Liver (tissue), 3 donors: ENCODE measurements around the gene INO80B.

Experiments
- EGR1 ChIP-seq, 2 donors: IDR thresholded peaks; 2 replicates each; pipeline ENCODE4 v1.6.1; 2016 to 2018; ENCODE audit warnings: antibody characterized with exemption in 2 of 2, low read depth in 2 of 2
- FOXA1 ChIP-seq: IDR thresholded peaks from 2 replicates; pipeline ENCODE4 v1.6.1; 2016; ENCODE audit warnings: antibody characterized with exemption
- GABPA ChIP-seq, 2 donors: IDR thresholded peaks in 1 of 2; conservative IDR thresholded peaks in 1 of 2; 2 replicates each; pipeline ENCODE4 v1.6.1; 2016; ENCODE audit warnings: antibody characterized with exemption in 2 of 2, mild to moderate bottlenecking in 1 of 2, moderate library complexity in 1 of 2
- JUND ChIP-seq, 2 donors: IDR thresholded peaks; 2 replicates each; pipeline ENCODE4 v1.6.1; 2016; ENCODE audit warnings: antibody characterized with exemption in 2 of 2
- RAD21 ChIP-seq, 2 donors: IDR thresholded peaks; 2 replicates each; pipeline ENCODE4 v1.6.1; 2016; ENCODE audit warnings: antibody characterized with exemption in 2 of 2, mild to moderate bottlenecking in 2 of 2
- RXRA ChIP-seq, 2 donors: IDR thresholded peaks; 2 replicates each; pipeline ENCODE4 v1.6.1; 2017 to 2018; ENCODE audit warnings: antibody characterized with exemption in 2 of 2, mild to moderate bottlenecking in 1 of 2
- SP1 ChIP-seq: IDR thresholded peaks from 2 replicates; pipeline ENCODE4 v1.6.1; 2018; ENCODE audit warnings: antibody characterized with exemption, mild to moderate bottlenecking
- TAF1 ChIP-seq: conservative IDR thresholded peaks from 2 replicates; pipeline ENCODE4 v1.6.1; 2016; ENCODE audit warnings: antibody characterized with exemption, mild to moderate bottlenecking
- YY1 ChIP-seq: IDR thresholded peaks from 2 replicates; pipeline ENCODE4 v1.6.1; 2016; ENCODE audit warnings: antibody characterized with exemption, mild to moderate bottlenecking
- TF ChIP-seq, protein P1 (sequence below): fragments of 150-350 bp; IDR thresholded peaks from 2 replicates; pipeline ENCODE4 v1.5.1; 2017; ENCODE audit warnings: improper control_type of control experiment, low read depth, low read length; ENCODE audit not compliant: missing input control
- TF ChIP-seq, protein P2 (sequence below): IDR thresholded peaks from 2 replicates; pipeline ENCODE4 v1.6.1; 2016; ENCODE audit warnings: antibody characterized with exemption, mild to moderate bottlenecking
- TF ChIP-seq, protein P3 (sequence below): IDR thresholded peaks from 2 replicates; pipeline ENCODE4 v1.6.1; 2016; ENCODE audit warnings: antibody characterized with exemption
- donor health status: healthy.
- donor health status: healthy.

DNA sequence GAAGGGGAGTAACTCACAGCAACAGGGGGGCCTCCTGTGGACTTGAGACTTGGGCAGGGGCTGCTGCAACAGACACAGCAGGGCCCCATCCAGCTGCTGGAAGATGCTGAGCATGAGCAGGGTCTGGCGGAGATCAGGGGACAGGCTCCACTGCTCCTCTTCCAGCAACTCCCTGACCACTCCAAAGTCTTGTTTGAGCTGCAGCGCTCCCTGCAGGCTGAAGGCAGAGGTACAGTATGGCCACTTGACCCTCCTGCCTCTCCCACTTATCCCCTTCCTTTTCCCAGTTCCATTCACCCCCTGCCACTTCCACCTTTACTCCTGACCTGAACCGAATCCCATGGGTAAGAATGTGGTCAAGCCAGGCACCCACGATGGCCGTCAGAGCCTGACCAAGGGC lies 20.0 kb downstream of the INO80B start:
- TF ChIP-seq, protein P1, sequence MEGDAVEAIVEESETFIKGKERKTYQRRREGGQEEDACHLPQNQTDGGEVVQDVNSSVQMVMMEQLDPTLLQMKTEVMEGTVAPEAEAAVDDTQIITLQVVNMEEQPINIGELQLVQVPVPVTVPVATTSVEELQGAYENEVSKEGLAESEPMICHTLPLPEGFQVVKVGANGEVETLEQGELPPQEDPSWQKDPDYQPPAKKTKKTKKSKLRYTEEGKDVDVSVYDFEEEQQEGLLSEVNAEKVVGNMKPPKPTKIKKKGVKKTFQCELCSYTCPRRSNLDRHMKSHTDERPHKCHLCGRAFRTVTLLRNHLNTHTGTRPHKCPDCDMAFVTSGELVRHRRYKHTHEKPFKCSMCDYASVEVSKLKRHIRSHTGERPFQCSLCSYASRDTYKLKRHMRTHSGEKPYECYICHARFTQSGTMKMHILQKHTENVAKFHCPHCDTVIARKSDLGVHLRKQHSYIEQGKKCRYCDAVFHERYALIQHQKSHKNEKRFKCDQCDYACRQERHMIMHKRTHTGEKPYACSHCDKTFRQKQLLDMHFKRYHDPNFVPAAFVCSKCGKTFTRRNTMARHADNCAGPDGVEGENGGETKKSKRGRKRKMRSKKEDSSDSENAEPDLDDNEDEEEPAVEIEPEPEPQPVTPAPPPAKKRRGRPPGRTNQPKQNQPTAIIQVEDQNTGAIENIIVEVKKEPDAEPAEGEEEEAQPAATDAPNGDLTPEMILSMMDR = no peak
- TF ChIP-seq GABPA (IDR thresholded peaks at IDR 0.05 in 1 of 2, conservative IDR thresholded peaks at IDR 0.05 in 1 of 2) (no peak), FOXA1 (no peak), RAD21 (IDR thresholded peaks at IDR 0.05) (no peak), YY1 (no peak), TAF1 (no peak), JUND (IDR thresholded peaks at IDR 0.05) (no peak), RXRA (IDR thresholded peaks at IDR 0.05) (no peak), SP1 (no peak), EGR1 (IDR thresholded peaks at IDR 0.05; ENCODE audit: low read depth in 2 of 2) (no peak)
- TF ChIP-seq, protein P2, sequence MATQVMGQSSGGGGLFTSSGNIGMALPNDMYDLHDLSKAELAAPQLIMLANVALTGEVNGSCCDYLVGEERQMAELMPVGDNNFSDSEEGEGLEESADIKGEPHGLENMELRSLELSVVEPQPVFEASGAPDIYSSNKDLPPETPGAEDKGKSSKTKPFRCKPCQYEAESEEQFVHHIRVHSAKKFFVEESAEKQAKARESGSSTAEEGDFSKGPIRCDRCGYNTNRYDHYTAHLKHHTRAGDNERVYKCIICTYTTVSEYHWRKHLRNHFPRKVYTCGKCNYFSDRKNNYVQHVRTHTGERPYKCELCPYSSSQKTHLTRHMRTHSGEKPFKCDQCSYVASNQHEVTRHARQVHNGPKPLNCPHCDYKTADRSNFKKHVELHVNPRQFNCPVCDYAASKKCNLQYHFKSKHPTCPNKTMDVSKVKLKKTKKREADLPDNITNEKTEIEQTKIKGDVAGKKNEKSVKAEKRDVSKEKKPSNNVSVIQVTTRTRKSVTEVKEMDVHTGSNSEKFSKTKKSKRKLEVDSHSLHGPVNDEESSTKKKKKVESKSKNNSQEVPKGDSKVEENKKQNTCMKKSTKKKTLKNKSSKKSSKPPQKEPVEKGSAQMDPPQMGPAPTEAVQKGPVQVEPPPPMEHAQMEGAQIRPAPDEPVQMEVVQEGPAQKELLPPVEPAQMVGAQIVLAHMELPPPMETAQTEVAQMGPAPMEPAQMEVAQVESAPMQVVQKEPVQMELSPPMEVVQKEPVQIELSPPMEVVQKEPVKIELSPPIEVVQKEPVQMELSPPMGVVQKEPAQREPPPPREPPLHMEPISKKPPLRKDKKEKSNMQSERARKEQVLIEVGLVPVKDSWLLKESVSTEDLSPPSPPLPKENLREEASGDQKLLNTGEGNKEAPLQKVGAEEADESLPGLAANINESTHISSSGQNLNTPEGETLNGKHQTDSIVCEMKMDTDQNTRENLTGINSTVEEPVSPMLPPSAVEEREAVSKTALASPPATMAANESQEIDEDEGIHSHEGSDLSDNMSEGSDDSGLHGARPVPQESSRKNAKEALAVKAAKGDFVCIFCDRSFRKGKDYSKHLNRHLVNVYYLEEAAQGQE = no peak
- TF ChIP-seq, protein P3, sequence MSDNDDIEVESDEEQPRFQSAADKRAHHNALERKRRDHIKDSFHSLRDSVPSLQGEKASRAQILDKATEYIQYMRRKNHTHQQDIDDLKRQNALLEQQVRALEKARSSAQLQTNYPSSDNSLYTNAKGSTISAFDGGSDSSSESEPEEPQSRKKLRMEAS = no peak
